Activated T-helper 17 cell treated with anti-CD3 and anti-CD28 coated beads, Interleukin-2, amount 50 U/mL, for 72 hours (primary cell): ENCODE results near the gene EPB41L3. TPM values are rescaled to one million over a fixed set of nuclear protein-coding genes. Genes with fewer than 3 reads are reported as not detected.

Source experiments
- ATAC-seq: fragments of 150-1000 bp; cut with Tn5 transposase; replicated peaks from 2 replicates; pipeline ENCODE4 v1.10.0; 2021; ENCODE audit warnings: mild to moderate bottlenecking, moderate library complexity
- H3K27ac Mint-ChIP-seq: one replicate; pipeline ENCODE4 v1.8.0; 2022; ENCODE audit warnings: mixed read lengths
- H3K27me3 Mint-ChIP-seq: one replicate; pipeline ENCODE4 v1.8.0; 2022; ENCODE audit warnings: mixed read lengths
- H3K36me3 Mint-ChIP-seq: one replicate; pipeline ENCODE4 v1.8.0; 2022; ENCODE audit warnings: low read depth, mild to moderate bottlenecking, mixed read lengths
- H3K4me1 Mint-ChIP-seq: one replicate; pipeline ENCODE4 v1.8.0; 2022; ENCODE audit warnings: mixed read lengths
- H3K4me3 Mint-ChIP-seq: one replicate; pipeline ENCODE4 v1.8.0; 2022; ENCODE audit warnings: mild to moderate bottlenecking, mixed read lengths
- H3K9me3 Mint-ChIP-seq: one replicate; pipeline ENCODE4 v1.8.0; 2022; ENCODE audit warnings: mixed read lengths
- total RNA-seq, 2 donors: library from RNA; stranded (reverse); gene quantifications; one replicate each; pipeline ENCODE4 v1.2.3, GENCODE V29; 2022

Gene EPB41L3
- total RNA-seq, 2 donors from 2014 or later = 0.09 to 0.13 TPM

DNA sequence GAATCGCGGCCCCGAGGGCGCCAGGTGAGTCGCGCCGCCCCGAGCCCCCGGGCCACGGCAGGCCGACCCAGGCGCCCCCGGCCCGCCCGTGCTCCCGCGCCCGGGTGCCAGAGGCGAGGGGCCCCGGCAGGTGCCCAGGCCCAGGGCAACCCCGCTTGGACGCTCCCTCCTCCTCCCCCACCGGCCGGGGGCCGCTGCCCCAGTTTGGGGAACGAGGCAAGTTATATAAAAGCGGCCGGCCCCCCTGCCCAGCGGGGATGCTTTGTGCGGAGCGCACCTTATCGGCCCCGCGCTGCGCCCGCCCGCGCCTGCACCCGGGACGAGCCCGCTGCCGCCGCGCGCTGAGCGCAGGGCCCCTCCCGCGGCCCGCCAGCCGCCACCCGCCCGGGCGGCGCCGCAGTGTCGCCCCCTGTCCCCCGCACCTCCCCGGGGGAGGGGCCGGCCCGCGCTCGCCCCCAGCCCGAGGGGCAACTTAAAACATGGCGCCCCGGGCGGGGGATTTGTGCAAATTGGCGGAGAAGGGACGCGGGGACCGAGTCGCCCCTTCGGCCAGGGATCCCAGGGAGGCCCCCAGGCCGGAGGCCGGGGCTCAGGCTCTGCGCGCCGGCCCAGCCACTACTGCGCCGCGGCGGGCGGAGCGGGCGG is 639 bp downstream of the EPB41L3 start:
- Mint-ChIP-seq H3K4me1 (no peaks in the 10 kb centered on the region), H3K9me3 (no peaks in the 10 kb centered on the region), H3K27ac (no peak overlapping the region), H3K36me3 (no peaks in the 10 kb centered on the region), H3K27me3 (peaks cover 35% of the 10 kb centered on the region), H3K4me3 (no peak overlapping the region)
- no peak for ATAC-seq

DNA sequence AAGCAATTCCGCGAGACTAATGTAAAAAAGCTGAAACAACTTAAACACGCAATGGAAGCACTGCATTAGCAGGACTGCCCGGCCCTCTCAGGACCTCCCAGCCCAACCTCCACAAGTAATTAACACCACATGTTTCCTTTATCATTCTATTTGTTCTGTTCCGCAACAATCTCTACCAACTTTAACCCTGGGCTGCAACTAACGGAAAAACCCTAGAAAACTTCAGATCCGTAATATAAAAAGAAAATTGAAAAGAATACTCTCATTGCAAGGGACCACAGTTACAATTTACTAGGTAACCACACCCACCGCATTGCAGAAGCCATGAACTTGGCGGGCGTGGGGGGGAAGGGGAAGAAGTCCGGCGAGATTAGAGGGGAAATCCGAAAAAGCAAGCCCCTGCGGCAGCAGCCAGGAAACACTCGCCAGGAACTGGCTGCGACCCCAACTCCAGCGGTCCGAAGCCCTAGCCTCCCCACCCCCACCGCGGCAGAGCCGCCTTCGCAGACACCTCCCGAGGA is 1.2 kb downstream of the EPB41L3 start:
- H3K36me3 Mint-ChIP-seq = no peaks in the 10 kb centered on the region
- no peaks in the 10 kb centered on the region for H3K4me1 Mint-ChIP-seq
- peaks cover 35% of the 10 kb centered on the region for H3K27me3 Mint-ChIP-seq
- no peak overlapping the region for H3K27ac Mint-ChIP-seq
- no peak for ATAC-seq
- no peaks in the 10 kb centered on the region for H3K9me3 Mint-ChIP-seq
- H3K4me3 Mint-ChIP-seq = peak overlapping the region; percentile 16

DNA sequence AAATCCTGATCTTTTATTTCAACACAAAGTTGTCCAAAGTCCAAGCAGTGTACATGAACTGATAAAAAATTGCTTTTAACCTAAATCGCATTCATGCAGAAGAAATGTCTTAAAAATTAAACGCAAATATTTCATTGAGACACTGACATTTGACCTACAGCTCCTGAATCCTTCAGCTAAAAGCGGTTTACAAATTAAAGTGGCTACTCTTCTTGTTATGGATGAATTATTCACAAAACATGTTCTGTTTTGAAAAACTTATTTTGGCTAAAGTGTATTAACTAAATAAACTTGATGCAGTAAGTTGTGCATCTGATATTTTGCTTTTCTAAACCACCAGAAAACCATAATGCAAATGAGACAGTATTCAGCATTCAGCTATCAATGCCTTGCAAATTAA is 2.2 kb downstream of the EPB41L3 start:
- ATAC-seq = no peak
- no peaks in the 10 kb centered on the region for H3K4me1 Mint-ChIP-seq
- H3K4me3 Mint-ChIP-seq = no peak overlapping the region
- H3K27ac Mint-ChIP-seq = no peak overlapping the region
- H3K9me3 Mint-ChIP-seq = no peaks in the 10 kb centered on the region
- peaks cover 31% of the 10 kb centered on the region for H3K27me3 Mint-ChIP-seq
- H3K36me3 Mint-ChIP-seq = no peaks in the 10 kb centered on the region

DNA sequence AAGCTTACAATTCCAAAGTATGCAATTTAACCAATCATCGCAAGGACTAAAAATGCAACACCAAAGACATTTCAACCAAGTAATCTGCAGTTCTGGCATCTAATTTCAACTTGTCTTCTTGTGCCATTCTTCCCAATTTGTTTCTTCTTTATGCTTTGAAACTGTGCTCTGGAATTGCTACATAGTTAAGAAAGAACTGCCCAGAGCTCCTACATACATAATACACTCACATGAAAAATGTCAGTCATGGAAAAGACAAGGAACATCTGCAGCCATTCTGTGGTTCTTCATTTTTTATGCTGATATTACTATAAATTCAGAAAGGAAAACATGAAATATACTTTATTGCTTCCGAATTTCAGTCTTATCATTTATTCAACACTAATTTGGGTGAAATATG is 4.4 kb downstream of the EPB41L3 start:
- no peaks in the 10 kb centered on the region for H3K9me3 Mint-ChIP-seq
- H3K4me1 Mint-ChIP-seq = no peaks in the 10 kb centered on the region
- no peak overlapping the region for H3K4me3 Mint-ChIP-seq
- no peak overlapping the region for H3K27ac Mint-ChIP-seq
- no peak for ATAC-seq
- no peaks in the 10 kb centered on the region for H3K36me3 Mint-ChIP-seq
- peaks cover 26% of the 10 kb centered on the region for H3K27me3 Mint-ChIP-seq

DNA sequence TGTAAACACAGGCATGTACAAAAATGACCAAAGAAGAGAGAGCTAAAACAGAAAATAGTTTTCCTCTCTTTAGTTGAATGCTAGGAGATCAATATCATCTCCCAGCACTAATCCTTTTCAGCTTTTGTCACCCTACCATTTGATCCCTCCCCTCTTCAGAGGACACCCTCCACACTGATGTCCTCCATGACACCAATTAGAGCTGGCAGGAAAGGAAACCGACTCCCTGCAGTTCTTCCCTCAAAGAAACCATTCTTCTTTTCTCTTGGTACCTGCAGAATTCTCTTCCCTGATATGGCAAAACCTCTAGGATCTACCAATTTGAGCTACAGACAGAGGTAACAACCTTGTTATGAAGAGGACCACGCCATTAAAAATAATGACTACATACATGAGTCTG is 5.3 kb downstream of the EPB41L3 start:
- H3K4me3 Mint-ChIP-seq = no peak overlapping the region
- no peak overlapping the region for H3K27ac Mint-ChIP-seq
- peaks cover 23% of the 10 kb centered on the region for H3K27me3 Mint-ChIP-seq
- H3K9me3 Mint-ChIP-seq = no peaks in the 10 kb centered on the region
- H3K36me3 Mint-ChIP-seq = no peaks in the 10 kb centered on the region
- H3K4me1 Mint-ChIP-seq = no peaks in the 10 kb centered on the region
- no peak for ATAC-seq

DNA sequence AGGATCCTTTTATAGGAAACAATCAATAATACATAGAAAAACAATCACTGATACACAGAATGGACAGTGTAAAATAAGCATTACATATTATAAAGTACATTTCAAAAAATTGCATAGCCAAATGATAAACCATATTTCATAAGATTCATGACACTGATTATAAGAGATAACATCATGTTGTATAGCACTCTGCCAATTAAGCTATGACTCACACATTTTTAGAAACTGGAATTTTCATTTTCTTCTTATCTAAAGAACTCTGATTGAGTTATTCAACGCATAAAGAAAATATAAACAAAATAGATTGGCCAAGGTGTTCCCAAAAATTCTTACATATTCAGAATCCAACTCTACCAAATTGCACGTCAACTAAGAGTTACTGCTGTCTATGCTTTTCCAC is 5.9 kb downstream of the EPB41L3 start:
- Mint-ChIP-seq H3K4me3 (no peak overlapping the region), H3K27me3 (peaks cover 26% of the 10 kb centered on the region), H3K36me3 (no peaks in the 10 kb centered on the region), H3K4me1 (no peaks in the 10 kb centered on the region), H3K27ac (no peak overlapping the region), H3K9me3 (no peaks in the 10 kb centered on the region)
- ATAC-seq = no peak

DNA sequence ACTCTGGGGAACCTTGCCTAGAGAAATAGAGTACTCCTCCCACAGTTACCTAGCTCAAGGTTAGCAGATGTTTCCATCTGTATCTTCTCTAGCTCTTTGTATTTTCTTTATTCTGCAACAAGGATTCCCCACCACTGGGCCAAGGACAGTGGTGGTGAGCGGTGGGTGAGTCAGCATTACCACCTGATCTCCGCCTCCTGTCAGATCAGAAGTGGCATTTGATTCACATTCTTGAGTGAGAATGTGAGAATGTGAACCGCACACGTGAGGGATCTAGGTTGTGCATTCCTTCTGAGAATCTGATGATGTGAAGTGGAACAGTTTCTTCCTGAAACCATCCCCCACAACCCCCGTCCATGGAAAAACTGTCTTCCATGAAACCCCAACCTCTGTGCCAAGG is 9.0 kb downstream of the EPB41L3 start:
- Mint-ChIP-seq H3K36me3 (no peaks in the 10 kb centered on the region), H3K4me3 (no peak overlapping the region), H3K4me1 (no peaks in the 10 kb centered on the region), H3K9me3 (no peaks in the 10 kb centered on the region), H3K27ac (no peak overlapping the region), H3K27me3 (peaks cover 27% of the 10 kb centered on the region)
- ATAC-seq = peak; percentile 54

DNA sequence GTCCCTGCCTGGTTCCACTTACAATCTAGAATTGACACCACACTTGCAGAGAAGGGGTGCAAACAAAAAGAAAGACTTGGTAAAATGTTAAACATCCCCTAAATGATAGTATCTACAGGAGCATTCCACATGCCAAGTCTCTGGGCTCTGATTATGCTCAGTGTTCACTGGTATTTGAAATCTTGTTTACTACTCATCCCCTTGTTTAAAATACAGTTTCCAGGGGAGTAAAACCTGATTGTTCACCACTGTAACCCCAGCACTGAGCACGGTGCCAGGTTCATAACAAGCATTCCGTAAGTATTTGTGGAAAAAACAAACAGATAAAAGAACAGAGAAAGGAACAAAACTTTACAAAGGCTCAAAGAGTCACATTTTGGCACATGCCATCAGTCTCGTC is 11.7 kb downstream of the EPB41L3 start:
- Mint-ChIP-seq H3K36me3 (no peaks in the 10 kb centered on the region), H3K4me1 (no peaks in the 10 kb centered on the region), H3K27me3 (peaks cover 26% of the 10 kb centered on the region), H3K27ac (no peak overlapping the region), H3K9me3 (no peaks in the 10 kb centered on the region), H3K4me3 (no peak overlapping the region)
- no peak for ATAC-seq

DNA sequence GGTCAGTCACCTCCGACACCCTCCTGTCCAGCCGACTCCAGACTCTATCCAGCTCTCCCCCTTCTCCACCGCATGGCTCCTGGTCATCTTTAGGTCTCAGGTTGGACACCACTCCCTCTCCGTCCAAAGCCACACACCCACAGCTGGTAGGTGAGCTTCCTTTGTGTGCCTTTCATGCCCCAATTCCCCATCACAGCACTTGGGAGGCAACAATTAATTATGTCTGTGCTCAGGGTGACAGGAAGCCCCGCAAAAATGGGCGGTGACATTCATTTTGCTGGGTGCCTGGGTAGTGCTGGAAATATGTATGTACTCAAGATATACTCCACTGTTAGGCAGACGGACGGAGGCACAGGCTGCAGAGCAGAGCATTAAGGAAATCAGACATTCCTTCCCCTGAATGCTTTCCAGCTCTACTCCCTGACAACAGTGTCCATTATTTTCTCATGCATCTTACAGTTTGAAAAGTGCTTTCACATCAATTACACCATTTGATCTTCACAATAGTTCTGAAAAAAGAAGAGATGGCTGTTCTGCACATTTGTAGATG is 13.1 kb downstream of the EPB41L3 start:
- H3K27ac Mint-ChIP-seq = no peak overlapping the region
- ATAC-seq = no peak
- H3K36me3 Mint-ChIP-seq = no peaks in the 10 kb centered on the region
- H3K4me3 Mint-ChIP-seq = no peak overlapping the region
- H3K27me3 Mint-ChIP-seq = peaks cover 26% of the 10 kb centered on the region
- H3K4me1 Mint-ChIP-seq = no peaks in the 10 kb centered on the region
- H3K9me3 Mint-ChIP-seq = no peaks in the 10 kb centered on the region

DNA sequence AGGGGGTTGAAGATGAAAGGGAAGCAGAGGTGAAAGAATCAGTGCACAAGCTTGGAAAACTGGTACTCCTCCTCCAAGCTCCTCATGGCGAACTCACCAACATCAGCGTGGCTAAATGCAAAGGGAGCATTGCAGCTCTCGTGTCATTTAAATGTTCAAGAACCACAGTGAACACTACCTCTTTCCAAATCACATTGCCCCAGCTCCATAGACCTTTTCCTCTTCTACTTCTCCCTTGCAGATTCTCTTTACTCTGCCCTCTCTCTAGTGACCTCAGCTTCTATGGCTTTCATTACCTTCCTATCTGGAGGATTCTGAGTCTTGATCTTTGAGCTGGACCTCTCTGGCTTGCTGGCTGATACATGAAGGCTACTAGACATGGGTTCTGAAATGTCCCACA is 14.3 kb downstream of the EPB41L3 start:
- Mint-ChIP-seq H3K9me3 (no peaks in the 10 kb centered on the region), H3K4me1 (no peaks in the 10 kb centered on the region), H3K36me3 (no peaks in the 10 kb centered on the region), H3K27ac (no peak overlapping the region), H3K4me3 (no peak overlapping the region), H3K27me3 (peaks cover 25% of the 10 kb centered on the region)
- no peak for ATAC-seq

DNA sequence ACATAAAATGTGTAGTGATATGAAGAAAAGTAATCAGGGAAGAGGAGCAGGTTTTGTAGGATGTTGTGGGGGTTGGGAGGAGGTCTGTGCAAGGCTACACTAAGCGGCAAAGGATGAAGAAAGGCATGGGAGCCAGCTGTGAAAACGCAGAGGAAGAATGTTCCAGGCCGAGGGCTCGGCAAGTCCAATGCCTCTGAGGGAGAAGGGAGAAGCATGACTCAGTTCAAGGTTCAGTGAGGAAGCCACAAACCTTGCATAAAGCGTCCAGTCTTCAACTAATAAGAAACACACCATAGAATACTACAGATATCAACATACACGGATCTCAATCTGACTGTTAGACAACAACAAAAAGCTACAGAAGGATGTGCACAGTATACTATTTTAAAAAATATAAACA is 16.2 kb downstream of the EPB41L3 start:
- Mint-ChIP-seq H3K4me1 (no peaks in the 10 kb centered on the region), H3K4me3 (no peak overlapping the region), H3K27ac (no peak overlapping the region), H3K27me3 (peaks cover 20% of the 10 kb centered on the region), H3K9me3 (no peaks in the 10 kb centered on the region), H3K36me3 (no peaks in the 10 kb centered on the region)
- ATAC-seq = no peak

DNA sequence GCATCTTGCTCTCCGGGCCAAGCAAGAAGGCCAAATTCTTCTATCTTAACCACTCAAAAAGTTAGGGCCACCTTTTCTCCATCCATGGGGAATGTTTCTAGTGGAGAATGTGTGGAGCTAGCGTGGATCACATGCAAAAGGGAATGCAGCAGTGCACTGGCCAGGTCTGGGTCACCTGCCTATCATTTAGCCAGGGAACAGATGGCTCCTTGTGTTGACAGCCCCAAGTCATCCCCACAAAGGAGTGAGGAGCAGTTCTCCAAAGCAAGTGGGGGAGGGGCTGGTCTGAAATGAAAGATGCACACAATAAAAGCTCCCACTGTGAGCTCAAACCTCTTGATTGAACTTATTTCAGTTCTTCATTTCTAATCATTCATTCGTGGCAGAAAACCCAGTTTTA is 19.1 kb downstream of the EPB41L3 start:
- ATAC-seq = no peak
- peaks cover 5% of the 10 kb centered on the region for H3K27me3 Mint-ChIP-seq

DNA sequence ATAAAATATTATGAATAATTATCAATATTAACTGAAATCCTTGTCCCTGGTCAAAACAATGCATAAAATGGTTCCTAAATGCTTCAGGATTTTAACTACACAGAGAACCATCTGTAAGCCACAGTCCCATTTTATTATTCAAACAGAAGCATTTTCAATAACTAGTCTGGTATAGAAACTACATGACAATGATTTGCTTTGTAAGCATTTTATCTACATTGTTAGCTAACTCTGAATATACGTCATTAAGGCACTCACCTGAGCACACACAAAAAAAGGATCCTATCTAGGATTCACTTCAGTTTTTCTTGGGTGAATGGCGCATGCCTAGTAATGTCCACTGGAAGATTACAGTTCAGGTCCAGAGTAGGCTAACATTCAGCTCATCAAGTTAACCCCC is 22.8 kb downstream of the EPB41L3 start:
- Mint-ChIP-seq H3K27ac (no peak overlapping the region), H3K36me3 (no peaks in the 10 kb centered on the region), H3K4me1 (no peaks in the 10 kb centered on the region), H3K27me3 (peaks cover 12% of the 10 kb centered on the region), H3K9me3 (no peaks in the 10 kb centered on the region), H3K4me3 (no peak overlapping the region)
- ATAC-seq = no peak

More for the DNA sequence above, 19.1 kb downstream of the EPB41L3 start:
- H3K27ac Mint-ChIP-seq = no peak overlapping the region
- no peaks in the 10 kb centered on the region for H3K4me1 Mint-ChIP-seq
- no peaks in the 10 kb centered on the region for H3K36me3 Mint-ChIP-seq
- no peak overlapping the region for H3K4me3 Mint-ChIP-seq
- H3K9me3 Mint-ChIP-seq = no peaks in the 10 kb centered on the region

DNA sequence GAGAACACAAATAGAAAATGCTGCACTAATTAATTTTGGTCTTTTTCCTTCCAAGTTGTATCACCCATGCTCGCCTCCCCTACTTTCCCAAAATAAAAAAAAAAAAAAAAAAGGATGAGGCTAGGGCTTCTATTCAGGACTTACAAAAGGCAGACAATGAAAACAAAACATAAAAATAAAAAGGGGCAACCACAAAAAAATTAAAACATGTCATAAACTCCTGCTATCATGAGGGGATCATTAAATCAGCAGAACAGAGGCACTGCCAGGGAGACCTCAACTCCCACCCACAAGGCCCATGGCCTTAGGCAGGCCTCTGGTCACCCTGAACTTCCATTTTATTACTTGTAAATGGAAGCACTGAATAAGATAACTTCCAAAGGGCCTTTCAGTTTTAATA is 23.3 kb downstream of the EPB41L3 start:
- ATAC-seq = no peak
- no peaks in the 10 kb centered on the region for H3K9me3 Mint-ChIP-seq
- no peaks in the 10 kb centered on the region for H3K4me1 Mint-ChIP-seq
- H3K27me3 Mint-ChIP-seq = peaks cover 12% of the 10 kb centered on the region
- no peaks in the 10 kb centered on the region for H3K36me3 Mint-ChIP-seq
- H3K4me3 Mint-ChIP-seq = no peak overlapping the region
- H3K27ac Mint-ChIP-seq = no peak overlapping the region

DNA sequence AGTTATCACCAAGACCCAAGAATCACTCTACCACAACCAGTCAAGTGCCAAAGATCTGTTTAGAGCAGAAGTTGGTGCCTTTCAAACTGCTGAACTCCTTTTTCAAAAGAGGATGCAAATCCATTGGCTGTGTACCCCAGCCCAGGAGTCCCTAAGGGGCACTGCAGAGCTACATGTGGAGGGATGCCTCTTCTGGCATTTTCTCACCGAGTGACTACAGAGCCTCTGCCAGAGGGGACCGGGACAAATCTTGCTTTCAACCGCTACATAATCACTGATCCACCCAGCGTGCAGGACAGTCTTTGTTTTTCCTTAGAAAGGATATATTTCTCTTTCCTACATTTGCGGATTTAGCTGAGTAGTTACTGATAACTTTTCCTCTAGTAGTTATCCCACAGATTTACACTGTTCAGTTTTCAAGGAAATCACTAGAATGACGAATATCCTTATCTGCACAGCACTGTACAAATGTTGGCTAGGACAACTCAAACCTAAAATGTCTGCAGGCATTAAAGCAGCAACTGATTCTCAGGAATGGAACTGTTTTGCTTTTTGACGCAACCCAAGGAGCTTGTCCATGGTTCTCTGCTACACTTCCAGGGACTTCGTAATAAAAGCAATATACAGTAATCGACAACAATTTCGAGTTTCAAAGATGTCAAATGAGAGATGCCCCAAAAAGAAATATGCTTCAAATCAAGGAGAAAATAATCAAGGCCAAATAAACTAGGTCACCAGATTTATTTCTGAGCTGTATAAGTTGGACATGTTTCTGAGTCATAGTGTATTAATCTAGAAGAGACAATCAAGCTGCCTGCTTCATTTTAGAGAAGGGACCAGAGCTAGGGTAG is 24.1 kb downstream of the EPB41L3 start:
- Mint-ChIP-seq H3K27me3 (peaks cover 11% of the 10 kb centered on the region), H3K4me3 (no peak overlapping the region), H3K36me3 (no peaks in the 10 kb centered on the region), H3K9me3 (no peaks in the 10 kb centered on the region), H3K4me1 (no peaks in the 10 kb centered on the region), H3K27ac (no peak overlapping the region)
- no peak for ATAC-seq
